ENCODE data around the gene SFXN1. TPM values are rescaled to one million over a fixed set of nuclear protein-coding genes. Genes with fewer than 3 reads are reported as not detected.

The SFXN1 gene
- polyA plus RNA-seq, 3 donors = 5.8 to 10.3 (median 8.3) TPM

DNA sequence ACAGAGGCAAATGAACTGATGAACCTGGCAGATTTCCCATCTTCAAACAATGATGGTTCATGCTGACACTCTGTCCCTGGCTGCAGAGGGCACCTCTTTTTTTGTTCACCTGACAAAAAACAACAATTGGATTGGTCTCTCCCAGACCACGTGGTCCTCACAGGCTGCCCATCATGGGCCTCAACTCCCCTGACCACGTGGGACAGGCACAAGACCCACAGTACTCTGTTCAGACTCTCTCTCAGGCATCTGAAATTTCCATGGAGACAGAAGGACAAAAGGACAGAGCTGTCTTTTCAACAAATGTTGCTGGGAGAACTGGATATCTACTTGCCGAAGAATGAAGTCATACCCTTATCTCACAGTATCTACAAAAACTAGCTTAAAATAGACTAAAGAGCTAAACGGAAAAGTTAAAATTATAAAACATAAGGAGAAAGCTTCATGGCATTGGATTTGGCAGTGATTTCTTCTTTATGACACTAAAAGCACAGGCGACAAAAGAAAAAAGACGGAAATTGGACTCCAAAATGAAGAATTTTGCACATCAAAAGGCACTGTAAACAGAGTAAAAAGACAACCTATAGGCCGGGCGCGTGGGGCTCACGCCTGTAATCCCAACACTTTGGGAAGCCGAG, 22.1 kb upstream of the SFXN1 start:
- Histone ChIP-seq H3K4me1 (ENCODE audit: control insufficient read depth in 1 of 2, insufficient read depth in 2 of 2, low read length in 2 of 2) (no peaks in the 10 kb centered on the region), H2AFZ (ENCODE audit: insufficient read depth, low read depth, low read length, poor library complexity, severe bottlenecking) (no peak overlapping the region), H4K20me1 (ENCODE audit: insufficient read depth, low read length) (no peaks in the 10 kb centered on the region), H3K27me3 (ENCODE audit: control insufficient read depth in 2 of 2, insufficient read depth in 2 of 2, low read length in 2 of 2) (peaks cover 2 to 5% of the 10 kb centered on the region in 2 donors), H3K9ac (ENCODE audit: insufficient read depth, low read length, poor library complexity, severe bottlenecking) (no peak overlapping the region), H3K9me3 (replicated peaks in 1 of 2; ENCODE audit: control insufficient read depth in 1 of 2, insufficient read depth in 1 of 2, low read length in 2 of 2) (no peaks in the 10 kb centered on the region), H3K4me3 (replicated peaks in 1 of 3; ENCODE audit: low read depth in 2 of 3, low read length in 3 of 3) (no peak overlapping the region), H3K4me2 (replicated peaks; ENCODE audit: extremely low read depth, low read length, poor library complexity, severe bottlenecking) (no peak overlapping the region), H3K27ac (ENCODE audit: low read depth in 1 of 2, low read length in 2 of 2) (no peak overlapping the region), H3K36me3 (replicated peaks in 1 of 2; ENCODE audit: control insufficient read depth in 1 of 2, insufficient read depth in 2 of 2, low read length in 2 of 2) (no peaks in the 10 kb centered on the region), H3K79me2 (ENCODE audit: insufficient read depth, low read length) (no peaks in the 10 kb centered on the region)
- Mint-ChIP-seq H3K4me1 (no peaks in the 10 kb centered on the region), H3K27me3 (ENCODE audit: low read depth in 3 of 3) (peaks cover 10 to 20% (median 20%) of the 10 kb centered on the region in 3 donors), H3K27ac (no peak overlapping the region), H3K36me3 (no peaks in the 10 kb centered on the region), H3K9me3 (peaks cover 0 to 2% (median 0%) of the 10 kb centered on the region in 7 donors), H3K4me3 (peak overlapping the region in 1 of 2 donors; percentile 3)
- no peak for DNase-seq
- TF ChIP-seq, protein P1, sequence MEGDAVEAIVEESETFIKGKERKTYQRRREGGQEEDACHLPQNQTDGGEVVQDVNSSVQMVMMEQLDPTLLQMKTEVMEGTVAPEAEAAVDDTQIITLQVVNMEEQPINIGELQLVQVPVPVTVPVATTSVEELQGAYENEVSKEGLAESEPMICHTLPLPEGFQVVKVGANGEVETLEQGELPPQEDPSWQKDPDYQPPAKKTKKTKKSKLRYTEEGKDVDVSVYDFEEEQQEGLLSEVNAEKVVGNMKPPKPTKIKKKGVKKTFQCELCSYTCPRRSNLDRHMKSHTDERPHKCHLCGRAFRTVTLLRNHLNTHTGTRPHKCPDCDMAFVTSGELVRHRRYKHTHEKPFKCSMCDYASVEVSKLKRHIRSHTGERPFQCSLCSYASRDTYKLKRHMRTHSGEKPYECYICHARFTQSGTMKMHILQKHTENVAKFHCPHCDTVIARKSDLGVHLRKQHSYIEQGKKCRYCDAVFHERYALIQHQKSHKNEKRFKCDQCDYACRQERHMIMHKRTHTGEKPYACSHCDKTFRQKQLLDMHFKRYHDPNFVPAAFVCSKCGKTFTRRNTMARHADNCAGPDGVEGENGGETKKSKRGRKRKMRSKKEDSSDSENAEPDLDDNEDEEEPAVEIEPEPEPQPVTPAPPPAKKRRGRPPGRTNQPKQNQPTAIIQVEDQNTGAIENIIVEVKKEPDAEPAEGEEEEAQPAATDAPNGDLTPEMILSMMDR (IDR thresholded peaks at IDR 0.05) = no peak
- WGBS (ENCODE audit: insufficient coverage) = 75% methylated on average over 9 of the region's 11 CpGs
- intact Hi-C loops (cut with micrococcal nuclease) = no loop called here

DNA sequence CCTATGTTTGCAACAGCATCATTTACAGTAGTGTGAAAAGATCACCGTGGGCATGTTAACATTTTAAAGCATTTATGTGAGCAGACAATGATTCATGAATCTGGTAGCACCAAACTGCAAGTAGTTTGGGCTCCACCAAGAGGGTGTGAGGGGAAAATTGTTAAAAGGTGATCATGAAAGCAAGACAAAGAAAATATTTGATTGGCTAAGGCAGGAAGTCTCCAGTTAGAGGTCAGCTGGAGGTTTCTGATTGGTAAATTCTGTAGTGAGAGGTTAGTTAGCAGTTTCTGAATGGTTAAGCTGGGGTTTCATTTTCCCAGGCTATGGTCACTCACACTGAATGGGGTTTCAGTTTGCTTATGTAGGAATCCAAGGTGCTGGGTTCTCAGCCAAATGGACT, 20.9 kb upstream of the SFXN1 start:
- no peak for DNase-seq
- H3K79me2 ChIP-seq (ENCODE audit: insufficient read depth, low read length) = no peaks in the 10 kb centered on the region
- peaks cover 0 to 2% (median 0%) of the 10 kb centered on the region in 7 donors for H3K9me3 Mint-ChIP-seq
- no peaks in the 10 kb centered on the region for H3K4me1 ChIP-seq (ENCODE audit: control insufficient read depth in 1 of 2, insufficient read depth in 2 of 2, low read length in 2 of 2)
- no peak overlapping the region for H3K4me3 ChIP-seq (replicated peaks in 1 of 3; ENCODE audit: low read depth in 2 of 3, low read length in 3 of 3)
- no peaks in the 10 kb centered on the region for H3K9me3 ChIP-seq (replicated peaks in 1 of 2; ENCODE audit: control insufficient read depth in 1 of 2, insufficient read depth in 1 of 2, low read length in 2 of 2)
- TF ChIP-seq, protein P1 (IDR thresholded peaks at IDR 0.05) = no peak
- H3K27ac Mint-ChIP-seq = no peak overlapping the region
- no peaks in the 10 kb centered on the region for H3K36me3 ChIP-seq (replicated peaks in 1 of 2; ENCODE audit: control insufficient read depth in 1 of 2, insufficient read depth in 2 of 2, low read length in 2 of 2)
- H3K4me3 Mint-ChIP-seq = no peak overlapping the region
- H3K9ac ChIP-seq (ENCODE audit: insufficient read depth, low read length, poor library complexity, severe bottlenecking) = no peak overlapping the region
- H4K20me1 ChIP-seq (ENCODE audit: insufficient read depth, low read length) = no peaks in the 10 kb centered on the region
- H3K4me1 Mint-ChIP-seq = no peaks in the 10 kb centered on the region
- H3K36me3 Mint-ChIP-seq = no peaks in the 10 kb centered on the region
- peaks cover 0 to 5% of the 10 kb centered on the region in 2 donors for H3K27me3 ChIP-seq (ENCODE audit: control insufficient read depth in 2 of 2, insufficient read depth in 2 of 2, low read length in 2 of 2)
- peaks cover 10 to 24% (median 17%) of the 10 kb centered on the region in 3 donors for H3K27me3 Mint-ChIP-seq (ENCODE audit: low read depth in 3 of 3)
- WGBS (ENCODE audit: insufficient coverage) = 86% methylated on average over 1 of the region's 1 CpG
- H2AFZ ChIP-seq (ENCODE audit: insufficient read depth, low read depth, low read length, poor library complexity, severe bottlenecking) = no peak overlapping the region
- H3K27ac ChIP-seq (ENCODE audit: low read depth in 1 of 2, low read length in 2 of 2) = no peak overlapping the region
- intact Hi-C loops (cut with micrococcal nuclease) = no loop called here
- no peak overlapping the region for H3K4me2 ChIP-seq (replicated peaks; ENCODE audit: extremely low read depth, low read length, poor library complexity, severe bottlenecking)

Measured in CD14-positive monocyte (primary cell).